Liver (tissue), 9 donors: ENCODE results near the gene CHORDC1. TPM values are rescaled to one million over a fixed set of nuclear protein-coding genes. Genes with fewer than 3 reads are reported as not detected.

Source experiments
- DNase-seq: peaks from one replicate; pipeline ENCODE4 v3.0.0-alpha.2; 2017; ENCODE audit warnings: low spot score
- H3K27ac ChIP-seq, 2 donors: one replicate each; pipeline ENCODE4 v1.7.0; 2013; ENCODE audit warnings: inconsistent platforms in 2 of 2, low read length in 2 of 2, control low read depth in 1 of 2, low read depth in 1 of 2, mild to moderate bottlenecking in 1 of 2
- H3K27me3 ChIP-seq, 4 donors: one replicate each; pipeline versions ENCODE4 v1.6.1 to v1.7.0; 2013; ENCODE audit warnings: low read length in 3 of 4, inconsistent platforms in 1 of 4, mild to moderate bottlenecking in 1 of 4, moderate library complexity in 1 of 4; ENCODE audit not compliant: control insufficient read depth in 4 of 4, insufficient read depth in 4 of 4
- H3K36me3 ChIP-seq, 4 donors: one replicate each; pipeline versions ENCODE4 v1.6.1 to v1.7.0; 2013; ENCODE audit warnings: low read length in 3 of 4, mild to moderate bottlenecking in 3 of 4, low read depth in 1 of 4, moderate library complexity in 1 of 4; ENCODE audit not compliant: control insufficient read depth in 4 of 4, insufficient read depth in 3 of 4
- H3K4me1 ChIP-seq, 4 donors: one replicate each; pipeline versions ENCODE4 v1.6.1 to v1.7.0; 2013; ENCODE audit warnings: low read length in 3 of 4, mild to moderate bottlenecking in 3 of 4, moderate library complexity in 1 of 4; ENCODE audit not compliant: control insufficient read depth in 4 of 4, insufficient read depth in 4 of 4
- H3K4me3 ChIP-seq, 3 donors: one replicate each; pipeline versions ENCODE4 v1.6.1 to v1.7.0; 2013; ENCODE audit warnings: low read length in 3 of 3, control low read depth in 1 of 3, low read depth in 1 of 3, mild to moderate bottlenecking in 1 of 3
- H3K9ac ChIP-seq, 2 donors: one replicate each; pipeline ENCODE4 v1.7.0; 2013; ENCODE audit warnings: low read length in 2 of 2, mild to moderate bottlenecking in 2 of 2, moderate library complexity in 2 of 2, control low read depth in 1 of 2, low read depth in 1 of 2
- H3K9me3 ChIP-seq, 4 donors: one replicate each; pipeline versions ENCODE4 v1.6.1 to v1.7.0; 2013; ENCODE audit warnings: low read length in 3 of 4; ENCODE audit not compliant: control insufficient read depth in 4 of 4
- CTCF ChIP-seq: fragments of 150-350 bp; IDR thresholded peaks from 2 replicates; pipeline ENCODE4 v1.5.1; 2017; ENCODE audit warnings: improper control_type of control experiment, low read depth, low read length; ENCODE audit not compliant: missing input control
- EGR1 ChIP-seq, 2 donors: IDR thresholded peaks; 2 replicates each; pipeline ENCODE4 v1.6.1; 2016 to 2018; ENCODE audit warnings: antibody characterized with exemption in 2 of 2, low read depth in 2 of 2
- FOXA1 ChIP-seq: IDR thresholded peaks from 2 replicates; pipeline ENCODE4 v1.6.1; 2016; ENCODE audit warnings: antibody characterized with exemption
- HNF4A ChIP-seq, 2 donors: conservative IDR thresholded peaks; 2 replicates each; pipeline ENCODE4 v1.6.1; 2016; ENCODE audit warnings: antibody characterized with exemption in 2 of 2, mild to moderate bottlenecking in 2 of 2
- MAX ChIP-seq: IDR thresholded peaks from 2 replicates; pipeline ENCODE4 v1.6.1; 2016; ENCODE audit warnings: antibody characterized with exemption
- NR2F2 ChIP-seq: IDR thresholded peaks from 2 replicates; pipeline ENCODE4 v1.6.1; 2016; ENCODE audit warnings: antibody characterized with exemption
- RAD21 ChIP-seq, 2 donors: IDR thresholded peaks; 2 replicates each; pipeline ENCODE4 v1.6.1; 2016; ENCODE audit warnings: antibody characterized with exemption in 2 of 2, mild to moderate bottlenecking in 2 of 2
- RXRA ChIP-seq, 2 donors: IDR thresholded peaks; 2 replicates each; pipeline ENCODE4 v1.6.1; 2017 to 2018; ENCODE audit warnings: antibody characterized with exemption in 2 of 2, mild to moderate bottlenecking in 1 of 2
- SP1 ChIP-seq: IDR thresholded peaks from 2 replicates; pipeline ENCODE4 v1.6.1; 2018; ENCODE audit warnings: antibody characterized with exemption, mild to moderate bottlenecking
- ZBTB33 ChIP-seq: IDR thresholded peaks from 2 replicates; pipeline ENCODE4 v1.6.1; 2016; ENCODE audit warnings: antibody characterized with exemption
- WGBS: extraction: QIAGEN DNeasy Blood & Tissue Kit; methylation state at CpG from one replicate; pipeline ENCODE4 v1.1.7; 2013; 5-methylcytosine and 5-hydroxymethylcytosine counted together
- polyA plus RNA-seq, 2 donors: library from polyadenylated mRNA; stranded (reverse) in 1 of 2; unstranded in 1 of 2; fragments of 200-250 nt in 1 of 2; fragments of >200 nt in 1 of 2; fragmentation: Nextera tagmentation in 1 of 2; extraction: Ambion mirVana in 1 of 2; gene quantifications; one replicate each; pipeline versions ENCODE4 v1.2.1 to v1.2.3, GENCODE V29; 2013 to 2015
- total RNA-seq, 2 donors: library from RNA; depleted of rRNA; stranded (reverse); fragments of >200 nt; gene quantifications; one replicate each; pipeline ENCODE4 v1.2.3, GENCODE V29; 2014
- donor health status: healthy.
- donor health status: healthy.
- donor health status: healthy.
- donor health status: healthy.
- donor health status: healthy.

The CHORDC1 gene
- total and polyA plus RNA-seq, 4 donors, result 9.4 to 39.5 (median 16.7) TPM

GRCh38 chr11:90204407-90204806, 18.4 kb downstream of the CHORDC1 start:
- no peak overlapping the region for H3K9ac ChIP-seq
- H3K9me3 ChIP-seq, result no peaks in the 10 kb centered on the region
- TF ChIP-seq CTCF, result no peak
- TF ChIP-seq HNF4A (conservative IDR thresholded peaks at IDR 0.05), result no peak
- no peak for TF ChIP-seq SP1
- no peak overlapping the region for H3K27ac ChIP-seq
- H3K27me3 ChIP-seq, result no peaks in the 10 kb centered on the region
- no peak for DNase-seq
- H3K4me1 ChIP-seq, result no peaks in the 10 kb centered on the region
- no peak overlapping the region for H3K4me3 ChIP-seq
- 90% methylated on average over 13 of the region's 13 CpGs for WGBS
- peaks cover 2 to 37% (median 25%) of the 10 kb centered on the region in 4 donors for H3K36me3 ChIP-seq

GRCh38 chr11:90202342-90202741, 20.5 kb downstream of the CHORDC1 start:
- 86% methylated on average over 3 of the region's 3 CpGs for WGBS
- no peaks in the 10 kb centered on the region for H3K4me1 ChIP-seq
- H3K36me3 ChIP-seq, result peaks cover 0 to 30% (median 19%) of the 10 kb centered on the region in 4 donors

GRCh38 chr11:90197377-90197776, 25.5 kb downstream of the CHORDC1 start:
- Histone ChIP-seq H3K9ac (no peak overlapping the region), H3K4me1 (no peaks in the 10 kb centered on the region), H3K27me3 (no peaks in the 10 kb centered on the region), H3K36me3 (peaks cover 0 to 11% (median 6%) of the 10 kb centered on the region in 4 donors), H3K9me3 (no peaks in the 10 kb centered on the region), H3K27ac (no peak overlapping the region), H3K4me3 (no peak overlapping the region)
- WGBS, result 89% methylated on average over 1 of the region's 1 CpG
- DNase-seq, result no peak
- TF ChIP-seq MAX, result no peak
- no peak for TF ChIP-seq RAD21 (IDR thresholded peaks at IDR 0.05)

More at GRCh38 chr11:90202342-90202741, 20.5 kb downstream of the CHORDC1 start:
- Histone ChIP-seq H3K9ac (no peak overlapping the region), H3K4me3 (no peak overlapping the region), H3K9me3 (no peaks in the 10 kb centered on the region), H3K27me3 (no peaks in the 10 kb centered on the region), H3K27ac (no peak overlapping the region)
- no peak for DNase-seq
- no peak for TF ChIP-seq FOXA1
- TF ChIP-seq NR2F2, result no peak
- TF ChIP-seq EGR1 (IDR thresholded peaks at IDR 0.05; ENCODE audit: low read depth in 2 of 2), result no peak
- TF ChIP-seq RXRA (IDR thresholded peaks at IDR 0.05), result no peak
- TF ChIP-seq MAX, result no peak
- TF ChIP-seq ZBTB33, result no peak
